H9 (cell line): Measurements from ENCODE around the gene WNT5B. TPM values are rescaled to one million over a fixed set of nuclear protein-coding genes. Genes with fewer than 3 reads are reported as not detected.
A peak's percentile ranks its signal among the peaks of the same experiment; 100 is the strongest.

ENCODE experiments used
- DNase-seq: peaks from one replicate; pipeline ENCODE4 v3.0.0-alpha.2; 2017
- H2AFZ ChIP-seq: one replicate; pipeline ENCODE4 v1.6.1; 2013; ENCODE audit warnings: mild to moderate bottlenecking, low read length, control low read depth, moderate library complexity
- H2AK5ac ChIP-seq: 2 replicates; pipeline ENCODE4 v1.6.1; 2013; ENCODE audit warnings: low read length, control low read depth, mixed read lengths; ENCODE audit not compliant: insufficient read length
- H2BK120ac ChIP-seq: one replicate; pipeline ENCODE4 v1.6.1; 2013; ENCODE audit warnings: low read depth, mild to moderate bottlenecking, low read length, control low read depth, inconsistent platforms; ENCODE audit not compliant: poor library complexity, severe bottlenecking
- H2BK12ac ChIP-seq: 2 replicates; pipeline ENCODE4 v1.6.1; 2013; ENCODE audit warnings: low read length, control low read depth, mixed read lengths, low read depth; ENCODE audit not compliant: insufficient read length
- H2BK15ac ChIP-seq: 2 replicates; pipeline ENCODE4 v1.6.1; 2013; ENCODE audit warnings: low read depth, low read length, control low read depth
- H2BK20ac ChIP-seq: one replicate; pipeline ENCODE4 v1.6.1; 2013; ENCODE audit warnings: low read depth, mild to moderate bottlenecking, low read length, control low read depth, inconsistent platforms; ENCODE audit not compliant: poor library complexity, severe bottlenecking
- H2BK5ac ChIP-seq: 2 replicates; pipeline ENCODE4 v1.6.1; 2013; ENCODE audit warnings: low read length, control low read depth, mixed read lengths; ENCODE audit not compliant: insufficient read length
- H3K14ac ChIP-seq: 2 replicates; pipeline ENCODE4 v1.6.1; 2013; ENCODE audit warnings: low read length, control low read depth; ENCODE audit not compliant: insufficient read depth
- H3K18ac ChIP-seq: 2 replicates; pipeline ENCODE4 v1.6.1; 2013; ENCODE audit warnings: low read depth, mild to moderate bottlenecking, mixed read lengths, low read length, control low read depth; ENCODE audit not compliant: insufficient read length
- H3K23ac ChIP-seq: 2 replicates; pipeline ENCODE4 v1.6.1; 2013; ENCODE audit warnings: low read length, control low read depth, mixed read lengths, low read depth; ENCODE audit not compliant: insufficient read length
- H3K23me2 ChIP-seq: 2 replicates; pipeline ENCODE4 v1.6.1; 2013; ENCODE audit warnings: low read depth, mild to moderate bottlenecking, mixed read lengths, low read length, control low read depth; ENCODE audit not compliant: insufficient read length, poor library complexity, severe bottlenecking
- H3K27ac ChIP-seq: 2 replicates; pipeline ENCODE4 v1.5.1; 2013; ENCODE audit warnings: low read length, control low read depth, mixed read lengths, low read depth; ENCODE audit not compliant: insufficient read length
- H3K27me3 ChIP-seq: 2 replicates; pipeline ENCODE4 v1.6.1; 2013; ENCODE audit warnings: low read length, control low read depth, inconsistent platforms; ENCODE audit not compliant: insufficient read depth
- H3K4ac ChIP-seq: 2 replicates; pipeline ENCODE4 v1.6.1; 2013; ENCODE audit warnings: low read depth, mild to moderate bottlenecking, control low read depth, inconsistent platforms, low read length, moderate library complexity
- H3K4me1 ChIP-seq: 2 replicates; pipeline ENCODE4 v1.6.1; 2013; ENCODE audit warnings: low read length, control low read depth, inconsistent platforms; ENCODE audit not compliant: insufficient read depth
- H3K4me2 ChIP-seq: 2 replicates; pipeline ENCODE4 v1.6.1; 2013; ENCODE audit warnings: low read length, control low read depth, mixed read lengths; ENCODE audit not compliant: insufficient read length, insufficient read depth
- H3K56ac ChIP-seq: 2 replicates; pipeline ENCODE4 v1.6.1; 2013; ENCODE audit warnings: low read depth, mild to moderate bottlenecking, mixed read lengths, low read length, control low read depth; ENCODE audit not compliant: insufficient read length
- H3K79me1 ChIP-seq: 2 replicates; pipeline ENCODE4 v1.6.1; 2013; ENCODE audit warnings: low read depth, mild to moderate bottlenecking, moderate library complexity, low read length, control low read depth, inconsistent platforms; ENCODE audit not compliant: insufficient read depth, poor library complexity, severe bottlenecking
- H3K79me2 ChIP-seq: 2 replicates; pipeline ENCODE4 v1.6.1; 2013; ENCODE audit warnings: low read length, control low read depth, inconsistent platforms; ENCODE audit not compliant: insufficient read depth
- H3K9ac ChIP-seq: 2 replicates; pipeline ENCODE4 v1.6.1; 2013; ENCODE audit warnings: low read length, control low read depth, mixed read lengths; ENCODE audit not compliant: insufficient read length; ENCODE audit errors: extremely low read depth
- H3K9me3 ChIP-seq: one replicate; pipeline ENCODE4 v1.6.1; 2013; ENCODE audit warnings: low read depth, low read length, inconsistent platforms; ENCODE audit not compliant: control insufficient read depth
- H3T11ph ChIP-seq: one replicate; pipeline ENCODE4 v1.6.1; 2013; ENCODE audit warnings: mild to moderate bottlenecking, low read length, control low read depth, inconsistent platforms
- H4K20me1 ChIP-seq: one replicate; pipeline ENCODE4 v1.6.1; 2013; ENCODE audit not compliant: control insufficient read depth, insufficient read length, insufficient read depth
- H4K5ac ChIP-seq: 2 replicates; pipeline ENCODE4 v1.6.1; 2013; ENCODE audit warnings: low read depth, mild to moderate bottlenecking, mixed read lengths, low read length, control low read depth; ENCODE audit not compliant: insufficient read length
- H4K8ac ChIP-seq: replicated peaks from 2 replicates; pipeline ENCODE4 v1.6.1; 2013; ENCODE audit warnings: low read length, control low read depth, mixed read lengths, low read depth; ENCODE audit not compliant: insufficient read length
- H4K91ac ChIP-seq: 2 replicates; pipeline ENCODE4 v1.6.1; 2013; ENCODE audit warnings: low read depth, mild to moderate bottlenecking, moderate library complexity, mixed read lengths, low read length, control low read depth; ENCODE audit not compliant: insufficient read length
- H3K27ac Mint-ChIP-seq, 3 experiments: 2 replicates in 2 of 3; 3 replicates in 1 of 3; pipeline ENCODE4 v1.8.0; 2020 to 2021; ENCODE audit warnings: mixed read lengths in 3 of 3, mild to moderate bottlenecking in 1 of 3, moderate library complexity in 1 of 3
- H3K27me3 Mint-ChIP-seq: 2 replicates; pipeline ENCODE4 v1.8.0; 2021; ENCODE audit warnings: low read depth, mild to moderate bottlenecking, moderate library complexity, mixed read lengths
- H3K36me3 Mint-ChIP-seq, 3 experiments: 2 replicates in 2 of 3; 3 replicates in 1 of 3; pipeline ENCODE4 v1.8.0; 2020 to 2021; ENCODE audit warnings: low read depth in 3 of 3, mixed read lengths in 3 of 3; ENCODE audit not compliant: insufficient read depth in 1 of 3
- H3K4me1 Mint-ChIP-seq, 2 experiments: 2 replicates each; pipeline ENCODE4 v1.8.0; 2020; ENCODE audit warnings: mixed read lengths in 2 of 2
- H3K4me3 Mint-ChIP-seq, 2 experiments: 2 replicates in 1 of 2; 3 replicates in 1 of 2; pipeline ENCODE4 v1.8.0; 2020 to 2021; ENCODE audit warnings: mild to moderate bottlenecking in 2 of 2, mixed read lengths in 2 of 2, moderate library complexity in 1 of 2
- H3K9me3 Mint-ChIP-seq, 2 experiments: 2 replicates in 1 of 2; 3 replicates in 1 of 2; pipeline ENCODE4 v1.8.0; 2020; ENCODE audit warnings: mild to moderate bottlenecking in 2 of 2, mixed read lengths in 2 of 2, moderate library complexity in 1 of 2
- WGBS: extraction: QIAGEN DNeasy Blood & Tissue Kit; methylation state at CpG from one replicate; pipeline ENCODE4 v1.1.7; 2013; ENCODE audit warnings: missing lambda C conversion rate, low lambda C conversion rate, mixed read lengths; ENCODE audit not compliant: insufficient read length; ENCODE audit errors: extremely low coverage; 5-methylcytosine and 5-hydroxymethylcytosine counted together
- total RNA-seq: library from RNA; stranded (reverse); gene quantifications from 2 replicates; pipeline ENCODE4 v1.2.1, GENCODE V29; 2021
- TF ChIP-seq, protein P1 (sequence below): fragments of 200-600 bp; sonication (generic); conservative IDR thresholded peaks from 3 replicates; pipeline ENCODE4 v1.8.0; 2021; ENCODE audit warnings: antibody characterized with exemption, mild to moderate bottlenecking

WNT5B gene
- total RNA-seq, 1 experiment from 2014 or later, result 1.5 TPM

DNA sequence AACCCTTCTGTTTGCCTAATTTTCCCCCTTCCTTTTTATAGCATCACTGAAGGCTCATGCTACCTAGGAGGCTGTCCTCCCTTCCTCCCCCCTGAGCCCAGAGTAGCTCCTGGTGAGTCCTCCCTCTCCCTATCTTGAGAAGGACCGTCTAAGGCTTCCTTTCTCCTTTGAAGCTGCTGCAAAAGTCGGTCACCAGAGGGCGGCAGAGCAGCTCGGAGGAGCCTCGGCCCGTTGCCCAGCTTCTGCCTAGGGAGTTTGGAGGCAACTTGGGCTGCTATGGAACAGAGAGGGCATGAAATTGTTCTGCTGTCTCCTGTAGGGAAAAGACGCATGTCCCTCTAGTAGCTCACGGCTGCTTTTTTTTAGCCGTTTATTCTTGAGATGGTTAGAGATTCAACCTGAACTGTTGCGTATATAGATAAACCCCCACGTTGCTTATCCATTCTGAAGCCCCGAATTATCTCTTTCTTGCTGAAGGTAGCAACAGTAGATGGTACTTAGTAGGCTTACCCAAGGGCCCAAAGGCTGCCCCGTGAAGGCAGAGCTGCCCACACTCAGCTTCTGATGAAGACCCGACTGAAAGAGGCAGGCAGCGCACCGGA lies 5.7 kb downstream of the WNT5B start:
- peaks cover 30% of the 10 kb centered on the region; the same call in 1 of the 2 replicates for H3K27me3 ChIP-seq
- no peak overlapping the region for H4K5ac ChIP-seq
- WGBS, result no CpG with 5 or more reads among the region's 16 CpGs
- peaks cover 29 to 41% of the 10 kb centered on the region in 2 experiments for H3K4me1 Mint-ChIP-seq
- peaks cover 2% of the 10 kb centered on the region for H3K23me2 ChIP-seq
- H3K9ac ChIP-seq, result no peak overlapping the region
- peaks cover 63% of the 10 kb centered on the region for H3K27me3 Mint-ChIP-seq
- no peak overlapping the region for H4K8ac ChIP-seq
- H3K27ac Mint-ChIP-seq, result no peak overlapping the region
- TF ChIP-seq, protein P1, sequence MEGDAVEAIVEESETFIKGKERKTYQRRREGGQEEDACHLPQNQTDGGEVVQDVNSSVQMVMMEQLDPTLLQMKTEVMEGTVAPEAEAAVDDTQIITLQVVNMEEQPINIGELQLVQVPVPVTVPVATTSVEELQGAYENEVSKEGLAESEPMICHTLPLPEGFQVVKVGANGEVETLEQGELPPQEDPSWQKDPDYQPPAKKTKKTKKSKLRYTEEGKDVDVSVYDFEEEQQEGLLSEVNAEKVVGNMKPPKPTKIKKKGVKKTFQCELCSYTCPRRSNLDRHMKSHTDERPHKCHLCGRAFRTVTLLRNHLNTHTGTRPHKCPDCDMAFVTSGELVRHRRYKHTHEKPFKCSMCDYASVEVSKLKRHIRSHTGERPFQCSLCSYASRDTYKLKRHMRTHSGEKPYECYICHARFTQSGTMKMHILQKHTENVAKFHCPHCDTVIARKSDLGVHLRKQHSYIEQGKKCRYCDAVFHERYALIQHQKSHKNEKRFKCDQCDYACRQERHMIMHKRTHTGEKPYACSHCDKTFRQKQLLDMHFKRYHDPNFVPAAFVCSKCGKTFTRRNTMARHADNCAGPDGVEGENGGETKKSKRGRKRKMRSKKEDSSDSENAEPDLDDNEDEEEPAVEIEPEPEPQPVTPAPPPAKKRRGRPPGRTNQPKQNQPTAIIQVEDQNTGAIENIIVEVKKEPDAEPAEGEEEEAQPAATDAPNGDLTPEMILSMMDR, result peak; percentile 90
- no peak overlapping the region for H2AK5ac ChIP-seq
- no peak overlapping the region for H2BK120ac ChIP-seq
- H4K91ac ChIP-seq, result no peak overlapping the region
- no peak overlapping the region for H3K56ac ChIP-seq
- H3K79me2 ChIP-seq, result no peaks in the 10 kb centered on the region
- H2BK20ac ChIP-seq, result no peak overlapping the region
- no peaks in the 10 kb centered on the region for H3K79me1 ChIP-seq
- H3K23ac ChIP-seq, result no peak overlapping the region
- peaks cover 0 to 1% (median 0%) of the 10 kb centered on the region in 3 experiments; a peak in 1 of 7 replicates for H3K36me3 Mint-ChIP-seq
- H3K4ac ChIP-seq, result no peak overlapping the region
- H3K18ac ChIP-seq, result no peak overlapping the region
- no peak overlapping the region for H3K27ac ChIP-seq
- no peaks in the 10 kb centered on the region for H3K9me3 ChIP-seq
- peaks cover 2% of the 10 kb centered on the region for H3K4me1 ChIP-seq
- no peaks in the 10 kb centered on the region for H4K20me1 ChIP-seq
- no peak overlapping the region for H3T11ph ChIP-seq
- H3K4me2 ChIP-seq, result no peak overlapping the region
- no peak overlapping the region for H2AFZ ChIP-seq
- no peak overlapping the region for H2BK5ac ChIP-seq
- DNase-seq, result peak; percentile 89
- H3K14ac ChIP-seq, result no peak overlapping the region
- H2BK12ac ChIP-seq, result no peak overlapping the region
- H2BK15ac ChIP-seq, result no peak overlapping the region
- H3K4me3 Mint-ChIP-seq, result no peak overlapping the region
- peaks cover 0 to 4% of the 10 kb centered on the region in 2 experiments; a peak in 1 of 5 replicates for H3K9me3 Mint-ChIP-seq
